PFSK-1 (cell line): ENCODE measurements around the gene PHLPP1.

Experiments
- FOXP2 ChIP-seq: optimal IDR thresholded peaks from 2 replicates; pipeline ENCODE3; 2011; ENCODE audit warnings: borderline replicate concordance, control low read depth, inconsistent platforms; ENCODE audit not compliant: insufficient read depth; ENCODE audit errors: extremely low read length, extremely low read depth
- POLR2AphosphoS5 ChIP-seq: IDR thresholded peaks from 2 replicates; pipeline ENCODE4 v1.6.1; 2012; ENCODE audit warnings: low read depth, mild to moderate bottlenecking, control low read depth, low read length, moderate library complexity
- REST ChIP-seq, 2 experiments: IDR thresholded peaks; 2 replicates each; pipeline versions ENCODE4 v1.6.1 to v1.8.0; 2011 to 2012; ENCODE audit warnings: low read depth in 2 of 2, low read length in 2 of 2, control low read depth in 1 of 2, inconsistent platforms in 1 of 2, mild to moderate bottlenecking in 1 of 2, moderate library complexity in 1 of 2; ENCODE audit not compliant: insufficient read depth in 1 of 2
- SIN3A ChIP-seq: IDR thresholded peaks from 2 replicates; pipeline ENCODE4 v1.6.1; 2012; ENCODE audit warnings: mild to moderate bottlenecking, low read length, moderate library complexity, borderline replicate concordance; ENCODE audit not compliant: insufficient read depth
- TAF1 ChIP-seq: IDR thresholded peaks from 2 replicates; pipeline ENCODE4 v1.6.1; 2012; ENCODE audit warnings: low read length, control low read depth, borderline replicate concordance; ENCODE audit not compliant: insufficient read depth

The PHLPP1 gene

GRCh38 chr18:62795813-62796212 is 80.5 kb downstream of the PHLPP1 start:
- no peak for TF ChIP-seq SIN3A
- no peak for TF ChIP-seq FOXP2
- no peak for TF ChIP-seq POLR2AphosphoS5
- TF ChIP-seq TAF1 = no peak
- TF ChIP-seq REST (IDR thresholded peaks at IDR 0.05; ENCODE audit: insufficient read depth in 1 of 2, low read depth in 2 of 2, low read length in 2 of 2) = no peak

GRCh38 chr18:62796216-62796621 is 80.9 kb downstream of the PHLPP1 start:
- TF ChIP-seq SIN3A (no peak), POLR2AphosphoS5 (no peak), FOXP2 (no peak), REST (IDR thresholded peaks at IDR 0.05; ENCODE audit: insufficient read depth in 1 of 2, low read depth in 2 of 2, low read length in 2 of 2) (no peak), TAF1 (no peak)

GRCh38 chr18:62797329-62797728 is 82.0 kb downstream of the PHLPP1 start:
- TF ChIP-seq POLR2AphosphoS5 = no peak
- TF ChIP-seq REST (IDR thresholded peaks at IDR 0.05; ENCODE audit: insufficient read depth in 1 of 2, low read depth in 2 of 2, low read length in 2 of 2) = no peak
- TF ChIP-seq SIN3A = no peak
- no peak for TF ChIP-seq TAF1
- TF ChIP-seq FOXP2 = no peak

- no peak for TF ChIP-seq POLR2AphosphoS5
- TF ChIP-seq REST (IDR thresholded peaks at IDR 0.05; ENCODE audit: insufficient read depth in 1 of 2, low read depth in 2 of 2, low read length in 2 of 2) = no peak
- TF ChIP-seq SIN3A = no peak
- no peak for TF ChIP-seq TAF1
- no peak for TF ChIP-seq FOXP2
Observed at GRCh38 chr18:62799977-62800376, 84.6 kb downstream of the PHLPP1 start.

GRCh38 chr18:62802523-62802922 is 87.2 kb downstream of the PHLPP1 start:
- TF ChIP-seq TAF1 = no peak
- no peak for TF ChIP-seq REST (IDR thresholded peaks at IDR 0.05; ENCODE audit: insufficient read depth in 1 of 2, low read depth in 2 of 2, low read length in 2 of 2)
- no peak for TF ChIP-seq FOXP2
